GM03348 (cell line): ENCODE results near the gene ALG3.
A peak's percentile ranks its signal among the peaks of the same experiment; 100 is the strongest.

Source experiments
- DNase-seq: peaks from one replicate; pipeline ENCODE4 v3.0.0; 2012; ENCODE audit warnings: low spot score

ALG3 gene

GRCh38 chr3:184235381-184236032 is 13.3 kb downstream of the ALG3 start:
- no peak for DNase-seq

GRCh38 chr3:184234671-184235380 is 13.9 kb downstream of the ALG3 start:
- DNase-seq, result no peak

- peak; percentile 70 for DNase-seq
These were observed 14.5 kb downstream of the ALG3 start for GRCh38 chr3:184234224-184234623.

DNA sequence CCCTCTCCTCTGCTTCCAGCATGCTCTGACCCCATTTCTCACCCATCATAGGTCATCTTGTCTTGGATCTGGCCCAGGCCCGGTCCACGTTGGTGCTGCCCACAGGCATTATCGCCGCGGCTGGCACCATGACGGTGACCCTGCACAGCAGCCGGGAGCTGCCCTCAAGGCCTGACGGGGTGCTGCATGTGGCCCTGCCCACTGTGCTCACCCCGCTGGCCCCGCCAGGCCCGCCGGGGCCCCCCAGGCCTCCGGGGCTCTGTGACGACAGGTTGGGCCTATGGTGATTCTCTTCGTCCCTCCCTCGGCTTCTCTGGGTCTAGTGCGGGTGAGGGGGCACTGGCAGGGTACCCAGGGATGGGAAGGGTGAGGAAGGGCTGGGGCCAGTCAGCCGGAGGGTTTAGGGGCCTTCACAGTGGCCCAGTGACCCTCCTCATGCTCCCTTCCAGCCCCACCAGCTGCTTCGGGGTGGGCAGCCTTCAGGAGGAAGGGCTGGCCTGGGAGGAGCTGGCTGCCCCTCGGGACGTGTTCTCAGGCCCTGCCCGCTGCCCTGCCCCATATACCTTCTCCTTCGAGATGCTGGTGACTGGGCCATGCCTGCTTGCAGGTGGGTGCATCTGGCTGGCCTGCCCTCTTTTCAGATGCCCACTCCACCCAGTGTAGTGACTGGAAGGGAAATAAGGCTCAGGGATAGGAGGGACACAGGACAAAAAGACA is 15.5 kb downstream of the ALG3 start:
- no peak for DNase-seq

DNA sequence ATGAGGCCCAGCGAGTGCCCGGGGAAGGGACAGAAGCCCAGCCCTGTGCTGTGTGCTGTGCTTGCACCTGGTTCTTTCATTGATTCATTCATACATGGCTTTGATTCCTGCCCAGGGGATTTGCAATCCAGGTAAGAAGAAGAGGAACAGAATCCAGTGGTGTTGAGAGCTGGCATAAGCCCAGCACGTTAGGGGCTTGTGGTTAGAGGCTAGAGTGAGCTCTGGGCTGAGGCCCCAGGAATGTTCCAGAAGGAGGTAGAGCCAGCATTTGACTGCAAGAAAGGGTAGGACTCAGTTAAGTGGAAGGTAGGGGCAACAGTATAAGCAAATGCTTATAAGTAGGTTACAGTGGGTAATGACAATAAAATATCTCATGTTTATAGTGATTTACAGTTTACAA is 17.1 kb downstream of the ALG3 start:
- DNase-seq, result no peak

DNA sequence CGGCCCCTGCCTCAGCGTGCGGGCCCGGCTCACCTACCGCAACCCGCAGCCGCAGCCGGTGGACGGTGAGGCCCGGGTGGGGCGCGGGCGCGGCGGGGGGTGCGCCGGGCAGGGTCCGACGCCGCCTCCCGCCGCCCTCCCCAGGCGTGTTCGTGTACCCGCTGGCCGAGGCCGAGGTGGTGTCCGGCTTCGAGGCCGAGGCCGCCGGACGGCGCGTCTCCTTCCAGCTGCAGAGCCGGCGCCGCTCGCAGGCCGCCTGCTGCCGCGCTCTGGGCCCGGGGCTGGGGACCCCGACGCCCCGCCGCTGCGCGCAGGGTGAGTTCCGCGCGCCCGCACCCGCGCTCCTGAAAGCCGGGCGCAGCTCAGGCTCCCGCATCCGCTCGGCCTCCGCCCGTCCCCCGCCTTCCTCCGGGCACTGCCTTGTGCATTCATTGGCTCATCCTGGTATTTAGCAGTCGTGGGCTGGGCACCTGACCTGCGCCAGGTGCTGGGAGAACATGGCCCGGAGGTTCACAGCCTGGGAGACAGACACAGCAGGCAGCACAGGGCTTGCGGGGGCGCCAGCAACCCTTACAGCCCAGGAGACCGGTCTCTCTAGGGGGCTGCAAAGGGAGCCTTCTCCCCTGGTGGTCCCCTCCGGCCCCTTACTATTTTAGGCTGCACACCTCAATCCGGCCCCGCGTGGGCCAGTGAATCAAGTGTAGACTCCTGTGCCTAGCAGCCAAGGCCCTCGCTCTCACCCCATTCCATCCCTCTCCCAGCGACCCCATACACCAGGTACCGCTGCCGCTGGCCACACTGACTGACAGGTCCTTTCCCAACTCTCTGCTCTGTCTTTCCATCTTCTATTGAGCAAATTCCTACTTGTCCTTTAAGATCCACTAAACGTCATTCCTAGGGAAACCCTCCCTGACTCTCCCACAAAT is 17.9 kb downstream of the ALG3 start:
- peak; percentile 20 for DNase-seq

- DNase-seq, result peak; percentile 27
These were observed 18.6 kb downstream of the ALG3 start for GRCh38 chr3:184230081-184230602.

- DNase-seq, result peak; percentile 84
These were observed 19.2 kb downstream of the ALG3 start, which contains the start of gene VWA5B2 for GRCh38 chr3:184229394-184230080. Gene VWA5B2 (plus strand): TSS chr3:184229585. CDS start chr3:184230529, 944 bp downstream.

GRCh38 chr3:184228376-184229137 is 20.2 kb downstream of the ALG3 start:
- DNase-seq, result no peak

GRCh38 chr3:184227481-184227935 is 21.3 kb downstream of the ALG3 start:
- peak; percentile 73 for DNase-seq

DNA sequence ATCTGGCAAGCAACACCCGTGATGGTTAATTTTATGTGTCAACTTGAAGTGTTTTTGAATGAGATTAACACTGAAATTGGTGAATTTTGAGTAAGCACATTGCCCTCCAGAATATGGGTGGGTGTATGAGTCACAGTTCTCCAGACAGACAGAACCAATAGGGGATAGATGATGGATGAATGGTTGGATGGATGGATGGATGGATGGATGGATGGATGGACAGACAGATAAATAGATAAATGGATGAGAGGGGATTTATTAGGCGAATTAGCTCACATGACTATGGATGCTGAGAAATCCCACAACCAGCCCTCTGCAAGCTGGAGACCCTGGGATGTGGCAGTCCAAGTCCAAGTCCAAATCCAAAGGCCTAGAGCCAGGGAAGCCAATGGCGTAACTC is 24.8 kb downstream of the ALG3 start:
- DNase-seq, result no peak

- DNase-seq, result no peak
These were observed 26.2 kb downstream of the ALG3 start for GRCh38 chr3:184222521-184222920.

- DNase-seq, result no peak
These were observed 29.9 kb downstream of the ALG3 start for GRCh38 chr3:184218814-184219213.

DNA sequence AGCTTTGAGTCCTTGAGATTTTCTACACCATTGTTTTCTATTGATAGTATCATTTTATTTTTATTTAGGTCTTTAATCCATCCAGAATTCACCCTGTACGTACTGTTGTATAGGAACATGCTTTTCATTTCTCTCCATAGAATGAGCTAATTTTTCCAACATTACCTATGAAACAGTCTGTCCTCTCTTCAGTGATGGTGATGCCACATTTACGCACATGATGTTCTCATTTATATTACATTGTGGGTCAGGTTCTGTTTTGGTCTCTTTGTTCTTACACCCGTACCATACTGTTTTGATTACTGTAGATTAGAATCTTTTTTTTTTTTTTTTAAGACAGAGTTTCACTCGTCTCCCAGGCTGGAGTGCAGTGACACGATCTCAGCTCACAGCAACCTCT is 37.0 kb downstream of the ALG3 start:
- no peak for DNase-seq

DNA sequence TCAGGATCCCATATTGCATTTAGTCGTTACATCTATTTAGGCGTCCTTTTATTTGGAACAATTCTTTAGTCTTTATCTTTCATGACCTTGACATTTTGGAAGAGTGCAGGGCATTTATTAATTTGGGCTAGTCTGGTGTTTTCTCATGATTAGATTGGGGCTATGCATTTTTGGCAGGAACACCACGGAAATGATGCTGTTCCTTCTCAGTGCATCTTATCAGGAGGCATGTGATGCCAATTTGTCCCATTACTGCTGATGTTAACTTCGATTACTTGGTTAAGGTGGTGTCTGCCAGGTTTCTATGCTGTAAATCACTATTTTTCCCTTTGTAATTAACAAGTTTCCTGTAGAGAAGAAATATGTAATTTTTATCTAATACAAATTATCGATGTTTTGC is 37.5 kb downstream of the ALG3 start:
- DNase-seq, result no peak

DNA sequence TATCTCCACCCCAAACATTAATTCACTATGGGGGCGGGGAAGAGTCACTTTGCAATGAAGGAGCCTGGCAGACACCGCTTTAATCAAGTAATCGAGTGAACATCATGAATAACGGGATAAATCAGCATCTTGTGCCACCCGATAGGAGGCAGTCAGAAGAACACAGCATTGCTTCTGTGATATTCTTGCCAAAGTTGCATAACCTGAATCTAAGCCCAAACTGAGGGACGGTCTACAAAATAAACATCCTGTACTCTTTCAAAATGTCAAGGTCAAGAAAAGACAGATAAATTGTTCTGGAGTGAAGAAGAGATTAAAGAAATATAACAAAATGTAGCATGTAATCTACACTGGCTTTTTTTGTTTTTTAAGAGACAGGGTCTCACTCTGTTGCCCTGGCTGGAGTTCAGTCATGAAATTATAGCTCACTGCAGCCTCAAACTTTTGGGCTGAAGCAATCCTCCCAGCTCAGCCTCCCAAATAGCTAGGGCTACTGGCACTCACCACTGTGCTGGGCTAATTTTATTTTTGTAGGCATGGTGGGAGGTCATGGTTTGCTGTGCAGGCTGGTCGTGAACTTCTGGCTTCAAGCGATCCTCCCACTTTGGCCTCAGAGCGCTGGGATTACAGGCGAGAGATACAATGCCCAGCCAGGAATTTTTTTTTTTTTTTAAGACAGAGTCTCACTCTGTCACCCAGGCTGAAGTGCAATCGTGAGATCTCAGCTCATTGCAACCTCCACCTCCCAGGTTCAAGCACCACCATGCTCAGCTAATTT is 39.4 kb downstream of the ALG3 start:
- DNase-seq, result no peak

DNA sequence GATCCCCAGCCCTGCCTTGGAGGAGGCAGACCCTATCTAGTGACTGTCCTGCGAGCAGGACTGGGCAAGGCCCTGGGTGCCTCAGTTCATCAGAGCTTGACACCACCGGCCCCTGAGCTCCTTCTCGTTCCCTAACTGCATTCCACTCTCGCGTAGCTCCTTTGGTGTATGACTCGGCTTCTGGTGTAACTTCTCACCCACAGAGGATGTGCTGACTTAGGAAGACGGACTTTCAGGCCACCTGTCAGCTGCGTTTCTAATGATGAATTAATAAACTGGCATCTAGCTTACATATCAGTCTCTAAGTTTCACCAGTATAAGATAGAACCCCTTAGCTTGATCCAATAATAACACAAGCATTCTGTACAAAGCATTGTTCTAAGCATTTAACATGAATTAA is 45.2 kb downstream of the ALG3 start:
- DNase-seq, result no peak

GRCh38 chr3:184200825-184201224 is 47.9 kb downstream of the ALG3 start:
- DNase-seq, result no peak

DNA sequence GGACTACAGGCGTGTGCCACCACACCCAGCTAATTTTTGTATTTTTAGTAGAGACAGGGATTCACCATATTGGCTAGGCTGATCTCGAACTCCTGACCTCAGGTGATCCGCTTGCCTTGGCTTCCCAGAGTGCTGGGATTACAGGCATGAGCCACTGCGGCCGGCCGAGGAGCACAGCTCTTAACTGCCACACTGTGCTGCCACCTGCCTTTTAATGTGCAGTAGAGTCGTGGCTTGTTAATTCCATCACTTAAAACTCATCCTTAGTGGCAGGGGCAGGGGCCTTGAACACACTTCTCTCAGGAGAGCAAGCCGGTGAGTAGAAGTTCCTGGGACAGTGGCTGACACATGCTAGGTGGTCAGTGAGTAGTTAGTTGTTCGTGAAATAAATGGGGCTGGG is 50.3 kb downstream of the ALG3 start:
- DNase-seq, result no peak

GRCh38 chr3:184196536-184196935 is 52.2 kb downstream of the ALG3 start:
- DNase-seq, result no peak
